Chondrocyte (in vitro differentiated cells): ENCODE data around the gene CORO1A. TPM values are rescaled to one million over a fixed set of nuclear protein-coding genes. Genes with fewer than 3 reads are reported as not detected.
"Not testable (repeated sequence)": the region's sequence is repeated elsewhere in the genome, so short reads cannot be mapped to it uniquely, and the experiment has no call there.

ENCODE experiments used
- DNase-seq: peaks from one replicate; pipeline ENCODE4 v3.0.0; 2021; ENCODE audit warnings: mixed read lengths, low spot score
- H3K27ac Mint-ChIP-seq: one replicate; pipeline ENCODE4 v1.8.0; 2021; ENCODE audit warnings: mild to moderate bottlenecking, moderate library complexity, mixed read lengths; ENCODE audit not compliant: unreplicated experiment
- H3K27me3 Mint-ChIP-seq: 2 replicates; pipeline ENCODE4 v1.8.0; 2021; ENCODE audit warnings: low read depth, mixed read lengths
- H3K36me3 Mint-ChIP-seq: 2 replicates; pipeline ENCODE4 v1.8.0; 2021; ENCODE audit warnings: low read depth, mixed read lengths
- H3K4me1 Mint-ChIP-seq: 2 replicates; pipeline ENCODE4 v1.8.0; 2021; ENCODE audit warnings: low read depth, mild to moderate bottlenecking, mixed read lengths
- H3K4me3 Mint-ChIP-seq: one replicate; pipeline ENCODE4 v1.8.0; 2021; ENCODE audit warnings: mild to moderate bottlenecking, moderate library complexity, mixed read lengths; ENCODE audit not compliant: unreplicated experiment
- H3K9me3 Mint-ChIP-seq: 2 replicates; pipeline ENCODE4 v1.8.0; 2021; ENCODE audit warnings: low read depth, mixed read lengths
- CTCF ChIP-seq: fragments of 200-600 bp; sonication (generic); IDR thresholded peaks from 2 replicates; pipeline ENCODE4 v1.5.0; 2021; ENCODE audit warnings: antibody characterized with exemption, mild to moderate bottlenecking, moderate library complexity
- total RNA-seq: library from RNA; stranded (reverse); gene quantifications from 3 replicates; pipeline ENCODE4 v1.2.1, GENCODE V29; 2021

The CORO1A gene
- total RNA-seq, 1 donor from 2014 or later: 3.0 TPM

- no peak for TF ChIP-seq CTCF
- no peaks in the 10 kb centered on the region for H3K36me3 Mint-ChIP-seq
Measured at GRCh38 chr16:30155188-30155587, 28.2 kb upstream of the CORO1A start.

GRCh38 chr16:30157214-30157613 is 26.2 kb upstream of the CORO1A start:
- H3K4me3 Mint-ChIP-seq: no peak overlapping the region
- DNase-seq: no peak
- no peaks in the 10 kb centered on the region for H3K36me3 Mint-ChIP-seq
- no peaks in the 10 kb centered on the region for H3K27me3 Mint-ChIP-seq
- H3K27ac Mint-ChIP-seq: no peak overlapping the region
- TF ChIP-seq CTCF: no peak
- no peaks in the 10 kb centered on the region for H3K4me1 Mint-ChIP-seq
- H3K9me3 Mint-ChIP-seq: no peaks in the 10 kb centered on the region

More at GRCh38 chr16:30155188-30155587, 28.2 kb upstream of the CORO1A start:
- no peaks in the 10 kb centered on the region for H3K27me3 Mint-ChIP-seq
- no peak overlapping the region for H3K4me3 Mint-ChIP-seq
- no peak overlapping the region for H3K27ac Mint-ChIP-seq
- H3K9me3 Mint-ChIP-seq: peaks cover under 1% of the 10 kb centered on the region
- no peak for DNase-seq
- no peaks in the 10 kb centered on the region for H3K4me1 Mint-ChIP-seq

- no peaks in the 10 kb centered on the region for H3K9me3 Mint-ChIP-seq
Measured at GRCh38 chr16:30163538-30163937, 19.9 kb upstream of the CORO1A start.

GRCh38 chr16:30166202-30166902 is 17.1 kb upstream of the CORO1A start:
- H3K4me1 Mint-ChIP-seq: no peaks in the 10 kb centered on the region
- no peak overlapping the region for H3K27ac Mint-ChIP-seq
- TF ChIP-seq CTCF: no peak
- H3K9me3 Mint-ChIP-seq: no peaks in the 10 kb centered on the region
- H3K27me3 Mint-ChIP-seq: no peaks in the 10 kb centered on the region
- no peak overlapping the region for H3K4me3 Mint-ChIP-seq
- H3K36me3 Mint-ChIP-seq: no peaks in the 10 kb centered on the region
- DNase-seq: no peak

More at GRCh38 chr16:30163538-30163937, 19.9 kb upstream of the CORO1A start:
- no peak for TF ChIP-seq CTCF
- H3K27ac Mint-ChIP-seq: no peak overlapping the region
- H3K27me3 Mint-ChIP-seq: no peaks in the 10 kb centered on the region
- H3K36me3 Mint-ChIP-seq: no peaks in the 10 kb centered on the region
- DNase-seq: no peak
- no peaks in the 10 kb centered on the region for H3K4me1 Mint-ChIP-seq
- no peak overlapping the region for H3K4me3 Mint-ChIP-seq

- not testable (repeated sequence) for H3K4me1 Mint-ChIP-seq, DNase-seq, H3K4me3 Mint-ChIP-seq, H3K27me3 Mint-ChIP-seq, H3K9me3 Mint-ChIP-seq, H3K27ac Mint-ChIP-seq, H3K36me3 Mint-ChIP-seq
Measured at GRCh38 chr16:30168746-30169145, 14.7 kb upstream of the CORO1A start.

- H3K4me1 Mint-ChIP-seq, H3K9me3 Mint-ChIP-seq: not testable (repeated sequence)
Measured at GRCh38 chr16:30169416-30169815, 14.0 kb upstream of the CORO1A start.

GRCh38 chr16:30170145-30170544 is 13.3 kb upstream of the CORO1A start:
- H3K9me3 Mint-ChIP-seq, H3K4me3 Mint-ChIP-seq, H3K27ac Mint-ChIP-seq, H3K4me1 Mint-ChIP-seq, DNase-seq, H3K27me3 Mint-ChIP-seq, H3K36me3 Mint-ChIP-seq: not testable (repeated sequence)

More at GRCh38 chr16:30169416-30169815, 14.0 kb upstream of the CORO1A start:
- not testable (repeated sequence) for H3K27ac Mint-ChIP-seq, H3K36me3 Mint-ChIP-seq, H3K4me3 Mint-ChIP-seq, H3K27me3 Mint-ChIP-seq, DNase-seq
